Brain microvascular endothelial cell (primary cell): ENCODE results near the gene PTPRM.

Source experiments
- DNase-seq: peaks from one replicate; pipeline ENCODE4 v3.0.0-alpha.2; 2020
- H3K27ac ChIP-seq: fragments of 250-450 bp; sonication (Bioruptor Pico); 2 replicates; pipeline ENCODE4 v1.5.1; 2020; ENCODE audit warnings: mild to moderate bottlenecking, moderate library complexity
- H3K27me3 ChIP-seq: fragments of 250-450 bp; sonication (Bioruptor Pico); replicated peaks from 2 replicates; pipeline ENCODE4 v1.5.1; 2020; ENCODE audit warnings: mild to moderate bottlenecking
- H3K36me3 ChIP-seq: fragments of 250-450 bp; sonication (Bioruptor Pico); replicated peaks from 2 replicates; pipeline ENCODE4 v1.5.1; 2020; ENCODE audit warnings: mild to moderate bottlenecking
- H3K4me3 ChIP-seq: 2 replicates; pipeline ENCODE4 v1.5.1; 2011; ENCODE audit warnings: low read depth, mild to moderate bottlenecking, control low read depth, low read length, moderate library complexity
- CTCF ChIP-seq: IDR thresholded peaks from 2 replicates; pipeline ENCODE4 v1.5.1; 2011; ENCODE audit warnings: low read depth, mild to moderate bottlenecking, moderate library complexity, low read length, control low read depth, inconsistent platforms; ENCODE audit errors: missing control alignments
- in situ Hi-C: cut with HindIII; loops from 2 replicates; pipeline ENCODE4 v1.10.0; 2017; ENCODE audit warnings: low sequenced_read_pairs, low pct_ligation_motif_present

The PTPRM gene

DNA sequence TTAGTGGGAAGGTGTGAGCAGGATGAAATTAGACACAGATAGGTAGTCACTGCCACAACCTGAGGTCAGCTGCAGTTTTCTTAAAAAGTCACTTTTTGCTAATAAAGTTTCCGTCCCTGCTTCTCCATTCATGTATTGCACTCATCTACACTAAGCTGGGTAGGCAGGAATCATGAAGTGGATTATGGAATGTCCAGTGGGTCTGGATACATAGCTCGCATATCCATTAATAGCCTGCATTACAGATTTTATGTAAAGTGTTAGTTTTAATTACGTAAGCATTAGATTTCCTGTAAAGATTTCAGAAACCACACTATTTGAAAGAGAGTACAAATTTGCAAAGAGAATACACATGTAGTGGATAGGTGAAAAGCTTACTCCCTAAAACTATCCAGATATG, 30.4 kb downstream of the PTPRM start:
- Histone ChIP-seq H3K4me3 (no peak overlapping the region), H3K27ac (no peak overlapping the region), H3K27me3 (no peaks in the 10 kb centered on the region), H3K36me3 (no peaks in the 10 kb centered on the region)
- no peak for TF ChIP-seq CTCF
- DNase-seq: no peak
- in situ Hi-C loops: no loop called here

- no peak for TF ChIP-seq CTCF
- in situ Hi-C loops: no loop called here
- DNase-seq: no peak
- Histone ChIP-seq H3K4me3 (no peak overlapping the region), H3K36me3 (no peaks in the 10 kb centered on the region), H3K27ac (no peak overlapping the region), H3K27me3 (no peaks in the 10 kb centered on the region)
These were observed 31.3 kb downstream of the PTPRM start for GRCh38 chr18:7598167-7599047.

- no peaks in the 10 kb centered on the region for H3K36me3 ChIP-seq
- no peaks in the 10 kb centered on the region for H3K27me3 ChIP-seq
- no peak overlapping the region for H3K27ac ChIP-seq
- H3K4me3 ChIP-seq: no peak overlapping the region
- in situ Hi-C loops: no loop called here
- no peak for TF ChIP-seq CTCF
- no peak for DNase-seq
These were observed 32.9 kb downstream of the PTPRM start for GRCh38 chr18:7600036-7600435.

GRCh38 chr18:7600528-7601245, 33.6 kb downstream of the PTPRM start:
- Histone ChIP-seq H3K36me3 (no peaks in the 10 kb centered on the region), H3K27ac (no peak overlapping the region), H3K4me3 (no peak overlapping the region), H3K27me3 (no peaks in the 10 kb centered on the region)
- TF ChIP-seq CTCF: no peak
- DNase-seq: no peak
- in situ Hi-C loops: no loop called here

- Histone ChIP-seq H3K36me3 (no peaks in the 10 kb centered on the region), H3K27ac (no peak overlapping the region), H3K27me3 (no peaks in the 10 kb centered on the region), H3K4me3 (no peak overlapping the region)
- in situ Hi-C loops: no loop called here
- TF ChIP-seq CTCF: peak; percentile 63
- peak; percentile 60 for DNase-seq
These were observed 34.1 kb downstream of the PTPRM start for GRCh38 chr18:7601246-7601615.
